GM12892 (cell line): Measurements from ENCODE around the gene SRSF10.
A peak's percentile ranks its signal among the peaks of the same experiment; 100 is the strongest.

Experiments
- DNase-seq: peaks from one replicate; pipeline ENCODE4 v3.0.0; 2011; ENCODE audit not compliant: insufficient read length
- FAIRE-seq: peaks from 2 replicates; lab custom pipeline; 2011; peaks lifted over from hg19 to GRCh38; lab: Jason Lieb, UNC
- POLR2A ChIP-seq: IDR thresholded peaks from 2 replicates; pipeline ENCODE4 v1.6.1; 2011; ENCODE audit warnings: low read depth, low read length, control low read depth
- POLR2AphosphoS5 ChIP-seq: IDR thresholded peaks from 2 replicates; pipeline ENCODE4 v1.6.1; 2011; ENCODE audit warnings: low read depth, low read length, control low read depth
- TAF1 ChIP-seq: IDR thresholded peaks from 2 replicates; pipeline ENCODE4 v1.6.1; 2011; ENCODE audit warnings: low read depth, mild to moderate bottlenecking, control low read depth, low read length, borderline replicate concordance

Gene SRSF10

GRCh38 chr1:23930270-23930669, 49.9 kb downstream of the SRSF10 start:
- no peak for TF ChIP-seq TAF1
- TF ChIP-seq POLR2A: no peak
- no peak for TF ChIP-seq POLR2AphosphoS5
- FAIRE-seq (no peak), DNase-seq (no peak)

GRCh38 chr1:23928789-23929188, 51.3 kb downstream of the SRSF10 start:
- DNase-seq (no peak), FAIRE-seq (no peak)
- TF ChIP-seq POLR2AphosphoS5 (no peak), TAF1 (no peak), POLR2A (no peak)

- FAIRE-seq (no peak), DNase-seq (no peak)
- TF ChIP-seq TAF1 (no peak), POLR2AphosphoS5 (no peak), POLR2A (no peak)
These were observed 53.0 kb downstream of the SRSF10 start for GRCh38 chr1:23927097-23927496.

DNA sequence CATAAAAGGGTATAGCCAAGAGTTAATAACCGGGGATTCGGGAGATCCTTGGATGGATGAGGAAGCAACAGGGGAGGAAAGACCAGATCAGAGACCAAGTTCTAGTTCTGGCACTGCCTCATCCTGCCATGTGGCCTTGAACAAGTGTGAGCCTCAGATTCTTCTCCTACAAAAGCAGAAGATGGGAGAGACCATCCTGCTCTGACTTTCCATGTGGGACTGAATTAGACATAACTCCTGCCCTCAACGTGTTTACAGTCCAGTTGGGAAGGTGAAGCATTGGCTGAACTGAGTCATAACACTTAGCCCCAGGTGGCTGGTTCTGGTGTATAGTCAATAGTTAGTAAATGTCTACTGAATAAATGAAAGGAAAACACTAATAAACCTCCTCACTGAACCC, 54.8 kb downstream of the SRSF10 start:
- DNase-seq (no peak), FAIRE-seq (peak; percentile 21)
- TF ChIP-seq POLR2AphosphoS5 (no peak), POLR2A (no peak), TAF1 (no peak)

DNA sequence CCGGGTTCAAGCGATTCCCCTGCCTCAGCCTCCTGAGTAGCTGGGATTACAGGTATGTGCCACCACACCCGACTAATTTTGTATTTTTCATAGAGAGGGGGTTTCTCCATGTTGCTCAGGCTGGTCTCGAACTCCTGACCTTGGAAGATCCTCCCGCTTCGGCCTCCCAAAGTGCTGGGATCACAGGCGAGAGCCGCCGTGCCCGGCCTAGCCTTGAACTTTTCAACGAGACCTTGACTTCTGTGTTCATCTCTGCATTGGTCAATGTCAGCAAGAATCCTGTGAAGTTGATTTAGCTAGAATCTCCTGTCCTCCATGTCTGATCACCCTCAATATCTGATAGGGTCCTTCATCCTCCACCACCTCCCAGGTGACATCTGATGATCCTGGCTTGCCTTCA, 55.5 kb downstream of the SRSF10 start:
- DNase-seq (no peak), FAIRE-seq (no peak)
- no peak for TF ChIP-seq POLR2A
- no peak for TF ChIP-seq TAF1

GRCh38 chr1:23923592-23924499, 56.3 kb downstream of the SRSF10 start:
- no peak for FAIRE-seq
- no peak for DNase-seq
- TF ChIP-seq TAF1: no peak
- no peak for TF ChIP-seq POLR2A
- no peak for TF ChIP-seq POLR2AphosphoS5

DNA sequence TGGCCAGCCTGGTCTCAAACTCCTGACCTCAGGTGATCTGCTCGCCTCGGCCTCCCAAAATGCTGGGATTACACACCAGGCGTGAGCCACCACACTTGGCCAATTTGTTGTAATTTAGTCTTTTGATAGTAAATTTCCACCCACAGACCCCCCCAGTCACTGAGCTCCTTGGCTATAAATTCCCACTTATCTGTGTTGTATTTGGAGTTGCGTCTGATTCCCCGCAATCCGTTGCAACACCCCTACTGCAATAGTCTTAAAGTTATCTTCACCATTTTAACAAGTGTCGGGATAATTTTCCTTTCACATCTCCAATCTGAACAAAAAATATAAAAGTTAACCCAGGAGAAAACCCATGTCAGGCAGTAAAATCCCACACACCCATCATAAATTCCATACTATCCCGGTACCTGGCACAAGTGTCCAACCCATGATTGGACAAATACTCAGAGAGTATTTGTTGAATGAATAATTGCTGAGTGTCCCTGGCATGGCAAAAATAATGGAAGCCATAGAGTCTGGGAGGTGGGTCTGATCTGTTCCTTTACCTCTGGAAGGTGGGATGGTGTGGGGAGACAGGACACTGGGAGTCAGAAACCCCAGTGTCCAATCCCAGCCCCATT, 57.7 kb downstream of the SRSF10 start:
- no peak for TF ChIP-seq TAF1
- TF ChIP-seq POLR2A: no peak
- no peak for TF ChIP-seq POLR2AphosphoS5
- DNase-seq: no peak
- no peak for FAIRE-seq

- DNase-seq (peak; percentile 66), FAIRE-seq (peak; percentile 95)
- no peak for TF ChIP-seq POLR2AphosphoS5
- TF ChIP-seq TAF1: no peak
- TF ChIP-seq POLR2A: no peak
These were observed 63.7 kb downstream of the SRSF10 start for GRCh38 chr1:23916209-23917131.

GRCh38 chr1:23915466-23915865, 64.7 kb downstream of the SRSF10 start:
- TF ChIP-seq POLR2AphosphoS5 (no peak), TAF1 (no peak), POLR2A (no peak)
- FAIRE-seq (no peak), DNase-seq (no peak)

- TF ChIP-seq POLR2AphosphoS5: no peak
- TF ChIP-seq TAF1: no peak
- no peak for TF ChIP-seq POLR2A
- FAIRE-seq: no peak
- no peak for DNase-seq
These were observed 65.2 kb downstream of the SRSF10 start for GRCh38 chr1:23914921-23915320.
